NCI-H1092 (cell line): ENCODE measurements around the gene PIK3C2A.
"Not testable (repeated sequence)": the region's sequence is repeated elsewhere in the genome, so short reads cannot be mapped to it uniquely, and the experiment has no call there.

Experiments
- DNase-seq: peaks from one replicate; lab custom pipeline; 2025; lab: John Stamatoyannopoulos, UW

Gene PIK3C2A

GRCh38 chr11:17207317-17208256 lies at the start of gene PIK3C2A:
Gene PIK3C2A, minus strand, starts transcription at chr11:17207986. Its CDS starts 38,245 bp downstream, at chr11:17169741.
- DNase-seq, result peak; percentile 92

GRCh38 chr11:17257196-17257595 lies 49.4 kb upstream of the PIK3C2A start:
- no peak for DNase-seq

GRCh38 chr11:17256512-17256911 lies 48.7 kb upstream of the PIK3C2A start:
- DNase-seq, result no peak

- DNase-seq, result no peak
Measured at GRCh38 chr11:17252704-17253103, 44.9 kb upstream of the PIK3C2A start.

- no peak for DNase-seq
Measured at GRCh38 chr11:17250561-17251350, 43.0 kb upstream of the PIK3C2A start.

GRCh38 chr11:17244046-17244445 lies 36.3 kb upstream of the PIK3C2A start:
- DNase-seq, result no peak

GRCh38 chr11:17242954-17243353 lies 35.2 kb upstream of the PIK3C2A start:
- DNase-seq, result not testable (repeated sequence)

GRCh38 chr11:17240780-17241179 lies 33.0 kb upstream of the PIK3C2A start:
- no peak for DNase-seq

- not testable (repeated sequence) for DNase-seq
Measured at GRCh38 chr11:17239927-17240326, 32.1 kb upstream of the PIK3C2A start.

- no peak for DNase-seq
Measured at GRCh38 chr11:17238377-17238776, 30.6 kb upstream of the PIK3C2A start.

GRCh38 chr11:17233101-17233500 lies 25.3 kb upstream of the PIK3C2A start:
- DNase-seq, result no peak

GRCh38 chr11:17230867-17231851 lies 23.4 kb upstream of the PIK3C2A start:
- DNase-seq, result no peak

- no peak for DNase-seq
Measured at GRCh38 chr11:17229481-17230152, 21.8 kb upstream of the PIK3C2A start.

- DNase-seq, result not testable (repeated sequence)
Measured at GRCh38 chr11:17228186-17228925, 20.6 kb upstream of the PIK3C2A start.

GRCh38 chr11:17224727-17225126 lies 16.9 kb upstream of the PIK3C2A start:
- no peak for DNase-seq

- no peak for DNase-seq
Measured at GRCh38 chr11:17221968-17222367, 14.2 kb upstream of the PIK3C2A start.

- DNase-seq, result no peak
Measured at GRCh38 chr11:17219016-17219415, 11.2 kb upstream of the PIK3C2A start.

GRCh38 chr11:17218403-17218802 lies 10.6 kb upstream of the PIK3C2A start:
- no peak for DNase-seq

- DNase-seq, result no peak
Measured at GRCh38 chr11:17217401-17217800, 9.6 kb upstream of the PIK3C2A start.

GRCh38 chr11:17214338-17214737 lies 6.6 kb upstream of the PIK3C2A start:
- no peak for DNase-seq
